Measurements from ENCODE around the gene CLEC19A. TPM values are rescaled to one million over a fixed set of nuclear protein-coding genes. Genes with fewer than 3 reads are reported as not detected.

CLEC19A gene
- 0.06 to 0.13 TPM (median 0.07 TPM) in 5 replicates for total RNA-seq (2022; extraction: Qiagen RNA extraction)

DNA sequence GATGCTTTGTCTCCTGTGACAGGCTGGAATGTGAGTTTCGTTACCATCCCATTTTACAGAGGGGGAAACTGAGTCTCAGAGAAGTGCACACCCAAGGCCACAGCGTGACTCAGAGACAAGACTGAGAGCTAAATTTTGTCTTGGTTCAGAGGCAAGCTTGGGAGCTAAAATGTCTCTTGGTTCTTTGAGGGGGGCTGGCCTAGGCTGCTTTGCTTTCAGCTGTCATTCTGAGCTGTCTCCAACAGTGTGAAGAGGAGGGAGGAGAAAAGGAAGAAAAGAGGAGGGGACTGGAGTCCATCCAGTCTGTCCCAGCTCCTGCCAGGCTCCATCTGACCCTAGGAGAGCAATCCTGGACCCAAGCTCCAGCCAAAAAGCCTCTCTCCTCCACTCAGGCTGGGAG, at the start of gene CLEC19A:
TSS of gene CLEC19A (plus strand) at position 301 of the 400 bp plus-strand sequence. CDS start 121 bp downstream, outside the sequence.

Other genes with a start within 250 kb of the CLEC19A start
- 21.5 to 25.5 TPM (median 24.3 TPM) in 5 replicates for gene COQ7, start 218.1 kb upstream of the CLEC19A start, total RNA-seq (2022; extraction: Qiagen RNA extraction)
- gene ITPRIPL2, start 171.8 kb upstream of the CLEC19A start, total RNA-seq (2022; extraction: Qiagen RNA extraction), result 12.0 to 15.9 TPM (median 15.2 TPM) in 5 replicates
- 9.9 to 13.8 TPM (median 12.6 TPM) in 5 replicates for gene SYT17, start 117.5 kb upstream of the CLEC19A start, total RNA-seq (2022; extraction: Qiagen RNA extraction)
- gene TMC5, start 132.2 kb downstream of the CLEC19A start, total RNA-seq (2022; extraction: Qiagen RNA extraction), result 4.4 to 6.0 TPM (median 4.8 TPM) in 5 replicates
- gene GDE1, start 236.4 kb downstream of the CLEC19A start, total RNA-seq (2022; extraction: Qiagen RNA extraction), result 71.8 to 82.3 TPM (median 78.9 TPM) in 5 replicates
- gene CCP110, start 238.2 kb downstream of the CLEC19A start, total RNA-seq (2022; extraction: Qiagen RNA extraction), result 6.3 to 10.6 TPM (median 8.4 TPM) in 5 replicates

Data from A549 treated with Hydrocortisone at 1 μM for 4 hours (cell line).